Raji (cell line): ENCODE results near the gene CDH24.
A peak's percentile ranks its signal among the peaks of the same experiment; 100 is the strongest.

Experiments
- POLR2A ChIP-seq: IDR thresholded peaks from 2 replicates; pipeline ENCODE4 v1.6.1; 2011; ENCODE audit warnings: low read depth, low read length, control low read depth; ENCODE audit not compliant: insufficient read depth

The CDH24 gene

DNA sequence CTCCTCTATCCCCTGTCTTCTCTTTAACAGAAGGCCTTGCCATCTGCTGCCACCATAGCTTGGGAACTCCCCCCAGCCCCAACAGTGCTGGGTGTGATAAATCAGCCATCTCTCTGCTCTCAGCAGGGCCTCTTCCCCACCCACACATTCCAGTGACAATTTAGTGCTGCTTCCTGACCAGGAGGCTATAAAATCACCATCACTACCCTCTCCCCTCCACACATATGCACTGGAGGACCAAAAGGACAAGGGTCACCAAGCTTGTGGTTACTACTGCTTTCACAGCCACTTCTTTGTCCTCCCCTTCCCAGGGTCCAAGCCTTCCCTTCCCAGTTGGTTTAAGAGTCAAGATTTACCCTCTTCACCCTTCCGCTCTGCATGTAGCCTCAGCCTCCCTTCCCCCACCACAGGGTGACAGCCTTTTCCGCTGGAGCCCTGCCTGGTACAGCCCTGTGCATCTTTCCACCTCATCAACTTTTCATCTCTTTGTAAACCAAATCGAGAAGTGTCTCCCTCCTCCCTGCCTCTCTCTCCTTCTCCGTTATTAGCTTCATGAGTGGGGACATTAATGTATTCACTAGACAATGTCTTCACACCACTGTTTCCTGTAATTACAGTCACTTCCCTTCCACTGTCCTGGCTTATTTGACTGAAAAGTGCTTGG, 32.0 kb downstream of the CDH24 start:
- no peak for TF ChIP-seq POLR2A

DNA sequence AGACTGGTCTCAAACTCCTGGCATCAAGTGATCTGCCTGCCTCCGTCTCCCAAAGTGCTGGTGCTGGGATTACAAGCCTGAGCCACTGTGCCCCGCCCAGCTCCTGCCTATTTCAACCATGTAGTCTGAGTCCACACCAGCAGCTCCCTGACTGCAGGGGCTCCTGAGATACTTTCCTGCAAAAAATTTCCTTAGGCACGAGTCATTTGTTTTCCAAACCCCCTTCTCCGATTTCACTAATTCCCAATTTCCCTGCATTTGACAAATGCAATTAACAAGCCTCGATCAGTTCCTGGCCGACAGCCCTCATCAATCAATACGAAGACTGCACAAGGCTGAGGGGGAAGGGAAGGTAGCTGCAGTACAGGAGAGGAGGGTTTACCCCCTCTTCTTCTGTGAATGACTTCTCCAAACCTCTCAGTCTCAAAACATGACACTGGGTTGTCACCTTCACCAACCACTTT, 32.7 kb downstream of the CDH24 start:
- no peak for TF ChIP-seq POLR2A

DNA sequence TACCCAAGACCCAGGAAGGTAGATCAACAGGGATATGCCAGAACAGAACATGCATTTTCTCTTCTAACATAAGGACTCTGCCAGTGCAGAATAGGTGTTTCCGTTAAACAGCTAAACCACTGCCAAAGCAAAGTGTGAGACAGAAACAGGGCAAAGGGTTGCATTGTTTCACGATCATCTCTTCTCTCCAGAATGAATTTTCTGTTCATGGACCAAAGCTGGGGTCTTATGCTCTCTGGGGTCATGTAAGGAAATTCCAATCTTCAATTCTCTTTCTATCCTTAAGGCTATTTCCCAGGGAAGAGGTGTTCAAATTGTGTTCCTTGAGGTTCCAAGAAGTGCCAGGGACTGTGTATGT, 33.5 kb downstream of the CDH24 start:
- no peak for TF ChIP-seq POLR2A

DNA sequence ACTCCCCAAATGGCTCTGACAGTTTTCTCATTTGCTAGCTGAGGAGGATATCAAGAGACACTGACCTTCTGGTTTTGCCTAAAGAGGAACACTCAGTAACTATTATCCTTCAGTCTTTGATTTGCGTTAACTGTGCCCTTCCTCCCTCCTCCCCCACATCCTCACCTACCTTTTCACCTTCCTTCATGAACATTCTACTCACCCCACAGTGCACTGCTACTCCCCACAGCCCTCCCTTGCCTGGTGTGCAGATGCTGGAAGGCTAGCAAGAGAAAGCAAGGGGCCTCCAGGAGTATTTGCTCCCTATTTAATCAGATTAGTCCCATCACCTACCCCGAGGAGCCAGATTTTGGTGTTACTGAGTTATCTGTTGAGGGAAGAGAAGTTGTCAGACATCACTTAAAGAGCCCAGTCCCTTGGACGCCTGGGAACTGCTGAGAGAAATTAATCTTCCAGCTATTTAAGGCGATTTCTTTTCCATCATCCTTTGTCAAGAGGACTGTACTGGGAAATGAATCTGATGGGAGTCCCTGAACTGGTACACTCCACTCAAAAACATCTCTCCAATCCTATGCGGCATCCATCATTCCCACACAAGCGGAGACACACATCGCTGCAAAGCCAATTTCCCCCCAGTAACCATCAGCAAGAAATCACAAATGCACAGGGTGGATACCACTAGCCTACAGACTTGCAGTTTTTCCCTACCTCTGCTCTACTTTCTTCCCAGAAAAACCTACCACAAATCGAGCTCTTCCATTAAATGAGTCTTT, 34.1 kb downstream of the CDH24 start:
- no peak for TF ChIP-seq POLR2A

DNA sequence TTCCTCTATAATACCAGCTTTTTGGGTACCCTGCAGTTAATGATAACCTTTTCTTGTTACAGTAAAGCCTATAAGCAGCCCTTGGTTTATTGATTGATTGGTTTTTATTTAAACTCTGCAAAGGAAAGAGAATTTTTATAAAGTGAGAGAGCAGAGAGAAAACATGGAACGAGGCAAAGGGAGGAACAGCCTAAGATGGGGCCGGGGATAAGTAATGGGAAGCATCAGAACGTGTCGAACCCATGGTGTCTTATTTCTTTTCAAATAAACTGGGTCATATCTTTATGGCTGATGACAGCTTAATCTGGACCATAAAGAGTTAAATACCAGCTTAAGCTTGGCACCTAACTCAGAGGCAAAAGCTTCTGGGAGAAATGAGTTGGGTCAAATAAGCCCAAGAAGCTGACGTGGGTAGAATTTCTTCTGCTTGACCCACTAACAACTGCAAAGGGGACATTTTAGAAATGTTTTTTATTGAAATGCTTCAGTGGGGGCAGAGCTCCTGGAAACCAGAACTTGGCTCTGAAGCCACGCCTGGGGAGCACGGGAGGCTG, 35.4 kb downstream of the CDH24 start:
- no peak for TF ChIP-seq POLR2A

DNA sequence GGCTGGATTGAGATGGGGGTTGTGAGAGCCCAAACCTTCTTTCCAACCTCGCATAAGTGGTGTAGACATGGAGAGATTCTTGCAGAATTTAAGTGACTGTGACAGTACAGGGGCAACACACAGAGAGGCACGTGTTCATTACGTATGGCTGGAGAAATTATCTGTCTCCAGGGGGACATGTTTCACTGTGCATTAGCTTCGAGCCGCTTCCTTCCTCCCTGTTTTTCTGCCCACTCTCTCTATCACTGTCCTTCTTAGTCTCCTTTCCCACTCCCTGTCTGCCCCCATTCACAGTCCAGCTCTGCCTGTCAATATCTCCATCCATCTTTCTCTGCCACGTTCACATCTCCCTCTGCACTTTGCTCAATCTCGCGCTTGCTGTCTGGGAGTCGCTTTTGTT, 35.9 kb downstream of the CDH24 start:
- TF ChIP-seq POLR2A, result no peak

DNA sequence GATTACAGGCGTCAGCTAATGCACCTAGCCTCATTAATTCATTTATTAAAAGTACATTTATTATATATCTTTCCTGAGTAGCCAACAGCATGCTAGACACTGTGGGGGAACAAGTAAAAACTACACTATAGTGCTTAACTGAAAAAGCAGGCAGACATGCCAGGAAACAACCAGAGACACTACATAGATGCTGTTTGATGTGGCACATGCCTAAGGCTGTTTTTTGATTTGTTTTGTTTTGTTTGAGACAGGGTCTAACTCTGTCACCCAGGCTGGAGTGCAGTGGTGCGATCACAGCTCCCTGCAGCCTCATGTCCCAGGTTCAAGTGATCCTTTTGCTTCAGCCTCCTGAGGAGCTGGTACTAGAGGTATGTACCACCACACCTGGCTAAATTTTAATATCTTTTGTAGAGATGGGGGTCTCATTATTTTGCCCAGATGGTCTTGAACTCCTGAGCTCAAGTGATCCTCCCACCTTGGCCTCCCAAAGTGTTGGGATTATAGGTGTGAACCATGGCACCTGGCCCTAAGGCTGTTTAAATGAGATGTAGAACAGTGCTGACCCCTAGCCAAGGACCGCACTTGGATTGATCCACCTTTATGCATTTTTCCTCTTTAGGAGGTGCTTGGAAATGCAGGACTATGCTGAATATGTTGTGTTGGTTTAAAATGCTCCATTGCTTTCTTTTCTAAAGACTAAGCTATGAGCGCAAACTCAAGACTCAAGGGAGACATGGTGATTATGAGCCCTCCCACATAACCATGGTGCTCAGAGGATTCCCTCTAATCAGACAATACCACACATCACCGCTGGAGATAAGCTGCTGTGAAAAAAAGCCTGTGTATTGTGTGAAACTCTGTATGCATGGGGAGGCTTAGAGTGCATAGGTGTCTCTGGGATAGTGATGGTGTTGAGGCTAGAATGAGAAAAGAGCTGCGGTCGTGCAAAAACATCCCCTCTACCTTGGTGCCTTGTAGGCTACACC, 36.9 kb downstream of the CDH24 start:
- no peak for TF ChIP-seq POLR2A

DNA sequence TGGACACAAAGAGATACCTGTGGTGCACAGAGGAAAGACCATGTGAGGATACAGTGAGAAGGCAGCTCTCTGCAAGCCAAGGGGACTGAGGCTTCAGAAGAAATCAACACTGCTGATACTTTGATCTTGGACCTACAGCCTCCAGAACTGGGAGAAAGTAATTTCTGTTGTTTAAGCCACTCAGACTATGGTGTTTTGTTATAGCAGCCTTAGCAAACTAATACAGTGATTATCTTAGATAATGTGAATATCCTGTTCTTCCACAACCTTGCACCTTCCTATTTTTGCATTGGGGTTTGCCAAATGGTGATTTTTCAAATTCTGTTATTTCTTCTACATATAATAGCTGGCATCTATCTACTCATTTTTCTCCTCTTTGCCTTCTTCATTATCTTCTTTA, 39.2 kb downstream of the CDH24 start:
- no peak for TF ChIP-seq POLR2A

DNA sequence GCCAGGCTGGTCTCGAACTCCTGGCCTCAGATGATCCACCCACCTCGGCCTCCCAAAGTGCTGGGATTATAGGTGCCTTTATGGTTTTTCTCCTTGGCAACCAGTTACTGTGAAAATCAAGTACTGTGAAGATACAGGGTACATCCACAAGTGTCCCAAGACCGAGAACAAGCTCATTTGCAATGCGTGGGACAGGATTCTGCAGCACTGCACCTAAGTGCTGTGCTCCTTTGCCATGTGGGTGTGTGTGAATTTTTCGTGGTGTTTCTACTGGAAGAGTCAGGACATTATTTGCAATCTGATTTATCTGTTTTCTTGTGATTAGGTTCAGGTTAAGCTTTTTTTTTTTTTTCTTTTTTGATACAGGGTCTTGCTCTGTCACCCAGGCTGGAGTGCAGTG, 40.2 kb downstream of the CDH24 start:
- no peak for TF ChIP-seq POLR2A

DNA sequence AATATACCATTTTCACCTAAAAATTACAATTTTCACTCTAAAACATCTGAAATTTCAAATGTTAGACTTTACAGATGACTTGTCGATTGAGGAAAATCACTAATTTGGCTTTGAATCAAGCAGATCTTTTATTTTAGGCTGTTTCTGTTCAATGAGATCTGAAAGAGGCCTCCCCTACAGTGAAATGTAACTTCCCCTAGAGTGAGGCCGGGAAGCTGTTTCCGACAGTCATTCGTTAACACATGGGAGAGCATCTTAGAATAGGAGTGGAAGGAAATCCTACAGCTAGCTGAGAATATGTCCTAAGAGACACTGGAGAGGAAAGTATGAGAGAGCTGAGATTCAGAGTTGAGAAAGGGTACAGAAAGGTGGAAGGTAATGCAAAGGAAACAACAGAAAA, 41.7 kb downstream of the CDH24 start:
- TF ChIP-seq POLR2A, result no peak

DNA sequence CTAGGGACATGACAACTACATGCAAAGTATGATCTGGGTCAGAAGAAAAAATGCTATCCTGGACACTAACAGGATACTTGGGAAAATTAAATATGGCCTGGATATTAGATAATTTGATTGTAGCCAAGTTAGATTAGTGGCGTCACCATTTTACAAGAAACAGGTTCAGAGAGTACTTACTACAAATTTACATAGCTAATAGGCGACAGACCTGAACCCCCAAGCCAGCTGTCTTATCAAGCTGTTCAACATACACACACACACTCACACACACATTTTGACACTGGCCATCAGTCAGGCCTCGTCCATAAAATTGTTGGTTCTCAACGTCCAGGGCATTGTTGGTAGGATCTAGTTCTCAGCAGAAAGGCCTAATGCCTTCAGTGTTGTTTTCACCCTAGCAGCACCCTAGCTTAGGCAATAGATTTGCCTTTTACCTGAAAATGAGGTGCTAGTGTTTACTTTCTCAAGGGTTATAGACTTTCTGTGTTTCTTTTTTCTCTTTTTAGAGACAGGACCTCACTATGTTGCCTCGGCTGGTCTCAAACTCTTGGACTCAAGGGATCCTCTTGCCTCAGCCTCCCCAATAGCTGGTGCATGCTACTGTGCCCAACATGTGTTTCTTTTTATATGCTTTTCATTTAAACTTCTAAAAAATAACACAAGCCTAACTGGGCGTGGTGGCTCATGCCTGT, 44.1 kb downstream of the CDH24 start:
- no peak for TF ChIP-seq POLR2A

DNA sequence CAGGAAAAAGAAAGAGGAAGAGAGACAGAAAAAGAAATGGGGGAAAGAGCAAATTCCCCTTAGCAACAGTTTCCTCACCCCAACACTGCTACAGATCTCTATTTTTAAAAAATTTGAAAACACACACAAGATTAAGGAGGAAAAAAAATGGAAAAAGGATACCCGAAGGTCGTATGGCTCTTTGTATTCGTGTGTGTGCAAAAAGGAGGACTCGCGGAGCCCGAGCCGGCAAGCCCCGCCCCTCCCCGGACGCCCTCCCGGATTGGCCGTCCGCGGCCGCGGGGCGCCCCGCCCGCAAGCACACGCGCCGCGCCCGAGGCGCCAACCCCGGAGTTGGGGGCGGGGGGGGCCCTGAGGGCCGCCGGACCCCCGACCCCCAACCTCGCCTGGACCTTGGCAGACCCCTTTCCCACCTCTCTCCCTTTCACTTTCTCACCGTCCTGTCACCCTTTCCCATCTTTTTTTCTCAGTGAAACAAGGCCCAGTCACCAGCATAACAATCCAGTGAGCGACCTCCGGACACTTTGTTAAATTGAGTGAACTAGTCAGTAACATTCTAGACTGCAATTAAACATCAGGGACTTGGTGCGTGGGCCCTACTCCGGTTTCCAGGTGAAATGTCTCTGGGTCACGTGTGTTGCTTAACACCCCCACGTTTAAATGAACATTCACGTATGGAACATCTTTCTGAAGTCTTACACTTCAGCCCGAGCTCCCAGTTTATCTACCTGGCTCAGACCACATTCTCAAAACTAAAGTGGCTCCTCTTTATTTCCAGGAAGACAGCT, 47.2 kb downstream of the CDH24 start, which contains the start of gene C14orf93:
Gene C14orf93 (minus strand): TSS at position 205 of the 788 bp plus-strand sequence. CDS start 11,120 bp downstream, outside the sequence.
- peak; percentile 62 for TF ChIP-seq POLR2A

DNA sequence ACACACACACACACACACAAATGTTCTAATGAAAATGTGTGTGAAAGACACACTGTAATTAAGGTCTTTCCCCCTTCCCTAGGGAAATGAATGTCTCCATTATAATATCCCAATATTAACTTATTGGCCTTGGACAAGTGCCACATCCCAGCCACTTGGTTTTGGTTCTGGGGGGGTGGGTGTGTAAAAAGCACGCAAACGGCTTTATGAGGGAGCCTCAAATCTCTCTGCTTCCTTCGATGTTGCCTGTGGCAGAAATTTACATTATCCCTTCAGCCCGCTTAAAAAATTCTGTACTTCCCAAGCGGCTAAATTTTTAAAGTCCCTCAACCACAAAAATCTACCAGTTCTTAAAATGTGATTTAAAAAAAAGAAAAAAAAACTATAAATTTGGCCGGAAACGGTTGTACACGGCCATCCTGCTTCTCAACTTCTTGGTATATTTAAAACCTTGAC, 47.8 kb downstream of the CDH24 start:
- no peak for TF ChIP-seq POLR2A

DNA sequence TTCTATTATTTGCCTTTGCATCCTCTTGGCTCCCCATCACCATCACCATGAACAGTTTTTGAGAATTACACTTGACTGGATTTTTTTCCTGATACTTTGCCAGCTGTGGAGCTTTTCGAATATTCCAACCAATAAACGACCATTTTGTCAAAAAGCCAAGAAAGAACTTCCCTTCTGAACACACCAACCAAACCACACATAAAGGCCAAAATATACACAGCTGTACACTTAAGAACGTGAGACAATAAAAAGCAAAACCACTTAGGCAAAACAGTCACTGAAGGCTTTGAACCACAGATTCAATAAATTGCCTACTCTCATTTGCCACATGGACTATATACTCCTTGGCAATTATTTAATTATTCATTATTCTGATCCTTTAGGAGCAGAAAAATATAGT, 48.5 kb downstream of the CDH24 start:
- TF ChIP-seq POLR2A, result no peak
